ENCODE data around the gene ACACB.

GRCh38 chr12:109302770-109303169 lies 186.4 kb downstream of the ACACB start:
- TF ChIP-seq CTCF (conservative IDR thresholded peaks at IDR 0.05; ENCODE audit: low read depth, low read length) (no peak), EZH2 (IDR thresholded peaks at IDR 0.05; ENCODE audit: low read length, unreplicated experiment) (no peak)
